Astrocyte of the hippocampus (primary cell): ENCODE measurements around the gene ABHD5.

Experiments
- DNase-seq: peaks from one replicate; pipeline ENCODE4 v3.0.0; 2011; ENCODE audit warnings: low read depth, low spot score

The ABHD5 gene

GRCh38 chr3:43779850-43780249 is 89.1 kb downstream of the ABHD5 start:
- DNase-seq: no peak

- no peak for DNase-seq
Measured at GRCh38 chr3:43782541-43782940, 91.8 kb downstream of the ABHD5 start.
